ENCODE data around the gene CCL3. TPM values are rescaled to one million over a fixed set of nuclear protein-coding genes. Genes with fewer than 3 reads are reported as not detected.

CCL3 gene
- total and polyA plus RNA-seq, 2 donors (not counting 3 experiments of a cell fraction or from before 2014, with no cell fraction given) = not detected

- intact Hi-C loops (cut with micrococcal nuclease) (no loop called here), dilution Hi-C loops (cut with MboI; ENCODE audit: extremely low pct_ligation_motif_present, low sequenced_read_pairs) (no loop called here)
- CTCF ChIA-PET = interaction anchor here (1.1 to 2.4 kb wide), 2 partner anchors 14 to 126 kb away, joined by 3 to 17 read pairs; no protein-coding TSS in a partner anchor
Measured at GRCh38 chr17:36135465-36135864, 45.5 kb upstream of the CCL3 start.

More at GRCh38 chr17:36135465-36135864, 45.5 kb upstream of the CCL3 start:
- H3K27ac ChIP-seq (ENCODE audit: insufficient read depth, low read depth, low read length) = no peak overlapping the region
- DNase-seq (ENCODE audit: low read depth, low spot score) = no peak
- H3K79me2 ChIP-seq (ENCODE audit: control insufficient read depth, insufficient read depth, low read length) = no peaks in the 10 kb centered on the region
- no peak overlapping the region for H2AFZ ChIP-seq (ENCODE audit: low read depth, low read length)
- no peaks in the 10 kb centered on the region for H3K36me3 ChIP-seq (ENCODE audit: control insufficient read depth in 2 of 2, extremely low read depth in 1 of 2, insufficient read depth in 2 of 2, low read length in 2 of 2)
- peaks cover 0 to 8% of the 10 kb centered on the region in 2 experiments for H3K27me3 ChIP-seq (ENCODE audit: control insufficient read depth in 2 of 2, insufficient read depth in 2 of 2, low read length in 2 of 2)
- H4K20me1 ChIP-seq (replicated peaks; ENCODE audit: control insufficient read depth, extremely low read depth, insufficient read depth, low read length) = no peaks in the 10 kb centered on the region
- no peak for TF ChIP-seq FOS (IDR thresholded peaks at IDR 0.05; ENCODE audit: borderline replicate concordance, insufficient read depth, low read length)
- TF ChIP-seq EZH2 (IDR thresholded peaks at IDR 0.05; ENCODE audit: borderline replicate concordance, low read depth, low read length, severe bottlenecking) = no peak
- TF ChIP-seq MYC (IDR thresholded peaks at IDR 0.05; ENCODE audit: low read depth, low read length) = no peak
- TF ChIP-seq CTCF (IDR thresholded peaks at IDR 0.05; ENCODE audit: extremely low read depth in 1 of 2, insufficient read depth in 1 of 2, low read depth in 1 of 2, low read length in 2 of 2) = no peak
- no peak for TF ChIP-seq MAX (IDR thresholded peaks at IDR 0.05; ENCODE audit: insufficient read depth, insufficient read length)
- no peak for TF ChIP-seq POLR2A (IDR thresholded peaks at IDR 0.05; ENCODE audit: low read depth, low read length)
- TF ChIP-seq POLR2AphosphoS5 (IDR thresholded peaks at IDR 0.05; ENCODE audit: insufficient read depth, low read depth, low read length) = no peak
- TF ChIP-seq GATA2 (IDR thresholded peaks at IDR 0.05; ENCODE audit: insufficient read depth, insufficient read length, low read depth, low read length) = no peak
- TF ChIP-seq JUN (IDR thresholded peaks at IDR 0.05; ENCODE audit: borderline replicate concordance, insufficient read depth, insufficient read length, low read depth) = no peak
- POLR2A ChIA-PET = no interaction called here
- no peak overlapping the region for H3K9ac ChIP-seq (replicated peaks; ENCODE audit: extremely low read depth, insufficient read depth, low read length)
- FAIRE-seq = no peak
- H3K4me1 ChIP-seq (ENCODE audit: control insufficient read depth, extremely low read depth, insufficient read depth, low read length) = no peaks in the 10 kb centered on the region
- H3K4me3 ChIP-seq (replicated peaks in 1 of 3; ENCODE audit: insufficient read depth in 1 of 3, low read depth in 1 of 3, low read length in 3 of 3) = no peak overlapping the region
- H3K9me1 ChIP-seq (replicated peaks; ENCODE audit: control insufficient read depth, extremely low read depth, insufficient read depth, low read length) = no peaks in the 10 kb centered on the region
- no peak overlapping the region for H3K4me2 ChIP-seq (ENCODE audit: insufficient read depth, low read length)
- no peaks in the 10 kb centered on the region for H3K9me3 ChIP-seq (replicated peaks; ENCODE audit: control insufficient read depth, insufficient read depth, low read length)
- no TSS peak for BruUV-seq (replicated peaks)
